Urothelium cell line (cell line): Measurements from ENCODE around the gene QPCTL.
"Not testable (repeated sequence)": the region's sequence is repeated elsewhere in the genome, so short reads cannot be mapped to it uniquely, and the experiment has no call there.

Experiments
- DNase-seq: peaks from one replicate; pipeline ENCODE4 v3.0.0; 2011; ENCODE audit warnings: low spot score, mixed read lengths
- FAIRE-seq: peaks from 2 replicates; lab custom pipeline; 2011; peaks lifted over from hg19 to GRCh38; lab: Jason Lieb, UNC

The QPCTL gene

GRCh38 chr19:45716359-45717130 is 24.1 kb downstream of the QPCTL start:
- DNase-seq = no peak

GRCh38 chr19:45717131-45717982 is 24.9 kb downstream of the QPCTL start:
- DNase-seq (peak; percentile 97), FAIRE-seq (peak; percentile 82)

More at GRCh38 chr19:45716359-45717130, 24.1 kb downstream of the QPCTL start:
- no peak for FAIRE-seq

GRCh38 chr19:45717983-45718650 is 25.7 kb downstream of the QPCTL start:
- DNase-seq (no peak), FAIRE-seq (no peak)

- FAIRE-seq, DNase-seq: not testable (repeated sequence)
These were observed 27.6 kb downstream of the QPCTL start for GRCh38 chr19:45720065-45720464.

- DNase-seq, FAIRE-seq: not testable (repeated sequence)
These were observed 36.2 kb downstream of the QPCTL start for GRCh38 chr19:45728683-45729082.

GRCh38 chr19:45729800-45730290 is 37.4 kb downstream of the QPCTL start:
- DNase-seq (no peak), FAIRE-seq (no peak)

GRCh38 chr19:45730368-45731288 is 38.2 kb downstream of the QPCTL start, which contains the start of gene FBXO46:
Gene FBXO46 (minus strand): TSS chr19:45730896. CDS start chr19:45713495, 17,401 bp downstream.
- DNase-seq = peak; percentile 97
- peak; percentile 94 for FAIRE-seq

GRCh38 chr19:45733160-45733810 is 40.8 kb downstream of the QPCTL start, which contains the start of gene MEIOSIN:
Gene MEIOSIN (plus strand): TSS chr19:45733439. CDS start chr19:45735377, 1,938 bp downstream.
- FAIRE-seq = no peak

GRCh38 chr19:45739498-45740439 is 47.3 kb downstream of the QPCTL start:
- DNase-seq = no peak
- no peak for FAIRE-seq

More at GRCh38 chr19:45733160-45733810, 40.8 kb downstream of the QPCTL start, which contains the start of gene MEIOSIN:
- DNase-seq = no peak

GRCh38 chr19:45742969-45743368 is 50.5 kb downstream of the QPCTL start:
- no peak for FAIRE-seq
- DNase-seq = no peak

- no peak for FAIRE-seq
- DNase-seq = no peak
These were observed 53.1 kb downstream of the QPCTL start for GRCh38 chr19:45745606-45746005.

- no peak for DNase-seq
- no peak for FAIRE-seq
These were observed 54.4 kb downstream of the QPCTL start for GRCh38 chr19:45746866-45747265.

GRCh38 chr19:45747513-45747912 is 55.0 kb downstream of the QPCTL start:
- DNase-seq = no peak
- no peak for FAIRE-seq

- FAIRE-seq = not testable (repeated sequence)
These were observed 59.0 kb downstream of the QPCTL start for GRCh38 chr19:45751483-45751882.

GRCh38 chr19:45752639-45753038 is 60.2 kb downstream of the QPCTL start:
- no peak for DNase-seq
- FAIRE-seq = no peak

More at GRCh38 chr19:45751483-45751882, 59.0 kb downstream of the QPCTL start:
- not testable (repeated sequence) for DNase-seq

- DNase-seq = no peak
- FAIRE-seq = no peak
These were observed 61.1 kb downstream of the QPCTL start for GRCh38 chr19:45753548-45753947.
